Ishikawa (cell line): ENCODE measurements around the gene SCFD2.

Experiments used
- CEBPB ChIP-seq: IDR thresholded peaks from 2 replicates; pipeline ENCODE4 v1.6.1; 2012
- CREB1 ChIP-seq: IDR thresholded peaks from 2 replicates; pipeline ENCODE4 v1.6.1; 2012; ENCODE audit warnings: low read depth
- EGR1 ChIP-seq: IDR thresholded peaks from 2 replicates; pipeline ENCODE4 v1.6.1; 2012
- EP300 ChIP-seq: IDR thresholded peaks from 2 replicates; pipeline ENCODE4 v1.6.1; 2012; ENCODE audit warnings: borderline replicate concordance
- FOXM1 ChIP-seq: IDR thresholded peaks from 2 replicates; pipeline ENCODE4 v1.6.1; 2012; ENCODE audit warnings: low read depth, borderline replicate concordance
- MAX ChIP-seq: IDR thresholded peaks from 2 replicates; pipeline ENCODE4 v1.6.1; 2012
- NFIC ChIP-seq: IDR thresholded peaks from 2 replicates; pipeline ENCODE4 v1.6.1; 2012
- RAD21 ChIP-seq: IDR thresholded peaks from 2 replicates; pipeline ENCODE4 v1.6.1; 2012; ENCODE audit warnings: low read depth
- REST ChIP-seq: IDR thresholded peaks from 2 replicates; pipeline ENCODE4 v1.6.1; 2012; ENCODE audit warnings: low read depth, mild to moderate bottlenecking
- TAF1 ChIP-seq: IDR thresholded peaks from 2 replicates; pipeline ENCODE4 v1.6.1; 2012; ENCODE audit warnings: low read depth, mild to moderate bottlenecking
- TCF12 ChIP-seq: IDR thresholded peaks from 2 replicates; pipeline ENCODE4 v1.6.1; 2012; ENCODE audit warnings: low read depth
- TEAD4 ChIP-seq: IDR thresholded peaks from 2 replicates; pipeline ENCODE4 v1.6.1; 2012
- USF1 ChIP-seq: IDR thresholded peaks from 2 replicates; pipeline ENCODE4 v1.6.1; 2012
- YY1 ChIP-seq: IDR thresholded peaks from 2 replicates; pipeline ENCODE4 v1.6.1; 2012; ENCODE audit warnings: low read depth
- ZBTB7A ChIP-seq: IDR thresholded peaks from 2 replicates; pipeline ENCODE4 v1.6.1; 2012; ENCODE audit warnings: low read depth

The SCFD2 gene

GRCh38 chr4:52911684-52912294 lies 454.1 kb downstream of the SCFD2 start:
- TF ChIP-seq MAX (no peak), RAD21 (peak; percentile 63)

GRCh38 chr4:52910115-52910514 lies 455.7 kb downstream of the SCFD2 start:
- no peak for TF ChIP-seq EP300
- no peak for TF ChIP-seq NFIC
- TF ChIP-seq EGR1 = no peak
- no peak for TF ChIP-seq TCF12
- no peak for TF ChIP-seq YY1
- TF ChIP-seq TEAD4 = no peak
- no peak for TF ChIP-seq CREB1
- no peak for TF ChIP-seq ZBTB7A
- no peak for TF ChIP-seq USF1
- no peak for TF ChIP-seq REST
- TF ChIP-seq CEBPB = no peak
- TF ChIP-seq MAX = no peak

GRCh38 chr4:52907510-52907909 lies 458.4 kb downstream of the SCFD2 start:
- no peak for TF ChIP-seq TEAD4
- TF ChIP-seq CEBPB = no peak
- TF ChIP-seq EP300 = no peak
- TF ChIP-seq NFIC = no peak
- TF ChIP-seq RAD21 = no peak
- TF ChIP-seq USF1 = no peak
- TF ChIP-seq CREB1 = no peak
- TF ChIP-seq ZBTB7A = no peak
- no peak for TF ChIP-seq REST
- TF ChIP-seq FOXM1 = no peak
- TF ChIP-seq MAX = no peak
- no peak for TF ChIP-seq TCF12
- no peak for TF ChIP-seq YY1
- TF ChIP-seq EGR1 = no peak
- no peak for TF ChIP-seq TAF1

- TF ChIP-seq EP300 (no peak), YY1 (no peak), REST (no peak), CREB1 (no peak)
Measured at GRCh38 chr4:52904421-52904820, 461.4 kb downstream of the SCFD2 start.

- no peak for TF ChIP-seq TEAD4
- TF ChIP-seq TAF1 = no peak
- TF ChIP-seq USF1 = no peak
- TF ChIP-seq CEBPB = no peak
- TF ChIP-seq EGR1 = no peak
- TF ChIP-seq MAX = no peak
- no peak for TF ChIP-seq CREB1
- no peak for TF ChIP-seq YY1
- no peak for TF ChIP-seq EP300
- no peak for TF ChIP-seq ZBTB7A
- no peak for TF ChIP-seq REST
- no peak for TF ChIP-seq NFIC
- TF ChIP-seq RAD21 = no peak
- no peak for TF ChIP-seq TCF12
- no peak for TF ChIP-seq FOXM1
Measured at GRCh38 chr4:52903273-52903672, 462.6 kb downstream of the SCFD2 start.
